GM13977 (cell line): ENCODE measurements around the gene DEFB119.

Source experiments
- DNase-seq: peaks from one replicate; pipeline ENCODE4 v3.0.0; 2012; ENCODE audit warnings: low spot score
- in situ Hi-C: fragments of 300-500 bp; cut with MboI; formaldehyde crosslinking; loops from one replicate; pipeline ENCODE4 v1.12.0; 2022; ENCODE audit warnings: low sequenced_read_pairs, low pct_unique_long_range_greater_than_20kb, mixed read lengths, inconsistent platforms; ENCODE audit not compliant: unreplicated experiment
- TF ChIP-seq, protein P1 (sequence below): IDR thresholded peaks from 2 replicates; pipeline ENCODE4 v1.5.1; 2012; ENCODE audit warnings: mild to moderate bottlenecking, control low read depth; ENCODE audit not compliant: insufficient read depth; ENCODE audit errors: extremely low read depth, missing control alignments

The DEFB119 gene

DNA sequence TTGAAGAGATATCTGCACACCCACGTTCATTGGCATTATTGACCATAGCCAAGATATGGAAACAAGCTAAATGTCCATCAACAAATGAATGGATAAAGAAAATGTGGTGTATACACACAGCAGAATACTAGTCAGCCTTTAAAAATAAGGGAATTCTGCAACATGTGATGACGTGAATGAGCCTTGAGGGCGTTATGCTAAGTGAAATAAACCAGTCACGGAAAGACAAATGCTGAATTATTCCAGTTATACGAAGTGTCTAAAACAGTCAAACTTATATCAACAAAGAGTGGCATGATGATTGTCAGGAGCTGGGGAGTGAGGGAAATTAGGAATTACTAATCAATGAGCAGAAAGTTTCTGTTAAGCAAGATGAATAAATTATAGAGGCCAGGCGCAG lies 24.0 kb upstream of the DEFB119 start:
- in situ Hi-C loops = no loop called here
- no peak for DNase-seq
- TF ChIP-seq, protein P1, sequence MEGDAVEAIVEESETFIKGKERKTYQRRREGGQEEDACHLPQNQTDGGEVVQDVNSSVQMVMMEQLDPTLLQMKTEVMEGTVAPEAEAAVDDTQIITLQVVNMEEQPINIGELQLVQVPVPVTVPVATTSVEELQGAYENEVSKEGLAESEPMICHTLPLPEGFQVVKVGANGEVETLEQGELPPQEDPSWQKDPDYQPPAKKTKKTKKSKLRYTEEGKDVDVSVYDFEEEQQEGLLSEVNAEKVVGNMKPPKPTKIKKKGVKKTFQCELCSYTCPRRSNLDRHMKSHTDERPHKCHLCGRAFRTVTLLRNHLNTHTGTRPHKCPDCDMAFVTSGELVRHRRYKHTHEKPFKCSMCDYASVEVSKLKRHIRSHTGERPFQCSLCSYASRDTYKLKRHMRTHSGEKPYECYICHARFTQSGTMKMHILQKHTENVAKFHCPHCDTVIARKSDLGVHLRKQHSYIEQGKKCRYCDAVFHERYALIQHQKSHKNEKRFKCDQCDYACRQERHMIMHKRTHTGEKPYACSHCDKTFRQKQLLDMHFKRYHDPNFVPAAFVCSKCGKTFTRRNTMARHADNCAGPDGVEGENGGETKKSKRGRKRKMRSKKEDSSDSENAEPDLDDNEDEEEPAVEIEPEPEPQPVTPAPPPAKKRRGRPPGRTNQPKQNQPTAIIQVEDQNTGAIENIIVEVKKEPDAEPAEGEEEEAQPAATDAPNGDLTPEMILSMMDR = no peak

DNA sequence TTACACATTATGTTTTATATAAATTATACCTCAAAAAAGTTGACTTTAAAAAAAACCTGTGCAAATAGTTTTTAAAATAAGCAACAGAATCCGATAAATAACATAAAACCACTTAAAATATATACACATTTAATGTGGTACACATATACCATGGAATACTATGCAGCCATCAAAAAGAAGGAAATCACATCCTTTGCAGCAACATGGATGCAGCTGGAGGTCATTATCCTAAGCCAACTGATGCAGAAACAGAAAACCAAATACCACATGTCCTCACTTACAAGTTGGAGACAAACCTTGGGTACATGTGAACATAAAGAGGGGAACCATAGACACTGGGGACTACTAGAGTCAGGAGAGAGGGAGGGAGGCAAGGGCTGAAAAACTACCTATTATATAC lies 19.6 kb upstream of the DEFB119 start:
- TF ChIP-seq, protein P1 = no peak
- DNase-seq = no peak
- in situ Hi-C loops = no loop called here

DNA sequence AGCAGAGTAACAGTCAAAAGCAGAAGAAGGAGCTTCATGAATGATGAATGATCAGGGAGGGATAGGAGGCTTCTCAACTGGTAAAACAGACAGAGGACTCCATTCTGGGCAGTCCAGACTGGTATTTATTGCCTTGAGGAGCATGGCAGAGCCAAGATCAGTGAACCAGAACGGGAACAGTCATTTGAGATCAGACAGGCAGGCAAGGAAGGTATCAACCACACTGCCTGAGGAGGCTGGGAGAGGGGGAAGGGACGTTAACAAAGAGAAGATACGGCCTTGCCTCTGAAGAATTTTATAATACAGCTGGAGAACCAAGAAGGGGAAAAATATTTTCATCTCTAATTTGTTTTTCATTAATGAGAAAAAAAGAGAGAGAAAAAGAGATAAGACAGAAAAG lies 15.7 kb upstream of the DEFB119 start, which contains the start of gene DEFB121:
TSS of gene DEFB121 (minus strand) at position 101 of the 400 bp plus-strand sequence. CDS start at position 38, 63 bp downstream.
- DNase-seq = no peak
- in situ Hi-C loops = no loop called here
- TF ChIP-seq, protein P1 = no peak

DNA sequence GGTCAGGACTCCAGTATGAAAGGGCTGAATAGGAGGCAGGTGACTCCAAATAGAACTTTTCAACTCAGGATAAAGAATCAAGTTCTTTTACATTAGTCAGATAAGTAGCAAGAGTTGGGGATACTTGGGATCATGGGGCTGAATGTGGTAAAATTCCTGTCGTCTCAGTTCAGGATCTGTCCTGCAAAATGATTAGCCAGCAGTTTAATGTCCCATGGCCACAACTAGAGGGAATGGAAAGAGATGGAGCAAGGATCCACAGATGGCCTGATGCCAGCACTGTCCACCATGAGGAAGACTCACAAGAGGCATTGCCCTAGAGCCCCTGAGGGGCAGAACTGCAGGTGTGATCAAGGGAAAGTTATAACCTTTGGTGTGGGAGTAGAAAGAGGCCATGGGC lies 13.5 kb upstream of the DEFB119 start:
- TF ChIP-seq, protein P1 = no peak
- no peak for DNase-seq
- in situ Hi-C loops = no loop called here

DNA sequence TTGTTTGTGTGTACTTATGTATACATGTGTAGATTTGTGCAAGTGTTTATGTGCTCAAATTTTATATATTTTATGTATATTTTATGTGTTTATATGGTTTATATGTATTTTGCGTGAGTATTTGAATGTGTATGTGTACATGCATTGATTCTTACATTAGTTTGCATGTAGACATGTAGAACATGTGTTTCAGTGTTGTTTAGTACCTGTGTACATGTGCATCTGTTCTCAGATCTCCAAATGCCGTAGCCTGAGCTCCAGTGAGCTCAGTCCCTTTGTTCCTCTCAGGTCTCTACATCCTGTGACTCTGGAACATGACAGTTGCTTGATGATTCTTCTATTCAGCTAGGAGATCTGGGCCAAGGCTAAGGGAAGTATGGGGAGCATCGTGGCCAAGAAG lies 4.5 kb upstream of the DEFB119 start:
- TF ChIP-seq, protein P1 = no peak
- DNase-seq = no peak
- in situ Hi-C loops = no loop called here

DNA sequence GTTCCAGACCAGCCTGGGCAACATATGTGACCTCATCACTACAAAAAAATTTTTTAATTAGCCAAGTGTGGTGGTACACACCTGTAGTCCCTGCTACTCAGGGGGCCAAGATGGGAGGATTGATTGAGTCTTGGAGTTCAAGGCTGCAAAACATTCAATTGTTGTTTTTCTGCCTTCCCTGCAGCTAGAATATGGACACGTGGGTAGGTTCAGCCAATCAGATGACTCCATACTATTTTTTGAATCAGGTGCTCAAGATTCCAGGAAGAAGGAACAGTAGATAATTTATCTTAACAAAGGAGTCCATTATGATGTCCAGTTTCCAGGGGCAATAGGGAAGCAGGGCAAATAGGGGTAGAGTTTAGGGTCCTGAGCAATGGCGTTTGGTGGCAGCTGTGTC lies 2.4 kb upstream of the DEFB119 start:
- TF ChIP-seq, protein P1 = no peak

DNA sequence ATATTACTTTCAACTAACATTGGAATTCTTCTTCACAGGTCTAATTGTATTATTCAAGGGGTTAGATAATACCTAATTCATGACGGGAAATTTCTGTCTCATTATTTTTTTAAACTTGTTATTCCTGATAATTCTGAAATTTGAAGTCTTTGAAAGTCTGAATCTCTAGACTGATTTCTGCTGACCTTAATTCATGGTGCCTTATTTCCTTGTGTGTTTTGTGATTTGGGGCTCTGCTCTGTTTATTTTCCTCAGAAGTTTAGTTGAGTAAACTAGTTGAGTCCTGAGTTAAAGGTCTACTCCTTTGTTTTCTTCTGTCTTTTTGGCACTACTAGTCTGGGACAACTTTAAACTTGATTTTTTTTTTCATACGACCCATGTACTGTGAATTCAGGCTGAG lies 16.0 kb downstream of the DEFB119 start:
- in situ Hi-C loops = no loop called here
- TF ChIP-seq, protein P1 = no peak

More for the DNA sequence above, 2.4 kb upstream of the DEFB119 start:
- DNase-seq = no peak
- in situ Hi-C loops = no loop called here

More for the DNA sequence above, 16.0 kb downstream of the DEFB119 start:
- no peak for DNase-seq
